Measurements from ENCODE around the gene CDH13.

DNA sequence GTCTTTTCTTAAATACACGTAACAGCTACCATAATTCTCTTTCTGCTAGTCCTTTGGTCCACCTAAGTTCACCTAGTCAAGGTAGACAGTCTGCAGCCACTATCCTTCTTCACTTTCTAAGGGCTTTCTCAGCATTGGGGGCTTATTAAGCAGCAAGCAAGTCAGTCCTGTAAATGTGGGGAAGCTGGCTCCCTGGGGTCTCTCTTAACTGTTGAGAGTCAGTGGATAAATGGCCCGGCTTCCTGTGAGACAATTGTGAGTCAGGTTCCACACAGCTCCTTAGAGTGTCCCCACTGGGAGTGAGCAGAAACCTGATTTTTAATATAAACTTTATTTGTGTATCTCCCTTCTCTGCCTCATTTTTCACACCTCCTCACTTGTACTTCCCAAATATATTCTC is 132.1 kb downstream of the CDH13 start:
- TF ChIP-seq, protein P1, sequence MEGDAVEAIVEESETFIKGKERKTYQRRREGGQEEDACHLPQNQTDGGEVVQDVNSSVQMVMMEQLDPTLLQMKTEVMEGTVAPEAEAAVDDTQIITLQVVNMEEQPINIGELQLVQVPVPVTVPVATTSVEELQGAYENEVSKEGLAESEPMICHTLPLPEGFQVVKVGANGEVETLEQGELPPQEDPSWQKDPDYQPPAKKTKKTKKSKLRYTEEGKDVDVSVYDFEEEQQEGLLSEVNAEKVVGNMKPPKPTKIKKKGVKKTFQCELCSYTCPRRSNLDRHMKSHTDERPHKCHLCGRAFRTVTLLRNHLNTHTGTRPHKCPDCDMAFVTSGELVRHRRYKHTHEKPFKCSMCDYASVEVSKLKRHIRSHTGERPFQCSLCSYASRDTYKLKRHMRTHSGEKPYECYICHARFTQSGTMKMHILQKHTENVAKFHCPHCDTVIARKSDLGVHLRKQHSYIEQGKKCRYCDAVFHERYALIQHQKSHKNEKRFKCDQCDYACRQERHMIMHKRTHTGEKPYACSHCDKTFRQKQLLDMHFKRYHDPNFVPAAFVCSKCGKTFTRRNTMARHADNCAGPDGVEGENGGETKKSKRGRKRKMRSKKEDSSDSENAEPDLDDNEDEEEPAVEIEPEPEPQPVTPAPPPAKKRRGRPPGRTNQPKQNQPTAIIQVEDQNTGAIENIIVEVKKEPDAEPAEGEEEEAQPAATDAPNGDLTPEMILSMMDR (conservative IDR thresholded peaks at IDR 0.05; ENCODE audit: low read length) = no peak
- TF ChIP-seq EZH2phosphoT487 (IDR thresholded peaks at IDR 0.05; ENCODE audit: borderline replicate concordance, low read depth, low read length) = no peak

Measured in OCI-LY7 (cell line).